ENCODE measurements around the gene YKT6.

DNA sequence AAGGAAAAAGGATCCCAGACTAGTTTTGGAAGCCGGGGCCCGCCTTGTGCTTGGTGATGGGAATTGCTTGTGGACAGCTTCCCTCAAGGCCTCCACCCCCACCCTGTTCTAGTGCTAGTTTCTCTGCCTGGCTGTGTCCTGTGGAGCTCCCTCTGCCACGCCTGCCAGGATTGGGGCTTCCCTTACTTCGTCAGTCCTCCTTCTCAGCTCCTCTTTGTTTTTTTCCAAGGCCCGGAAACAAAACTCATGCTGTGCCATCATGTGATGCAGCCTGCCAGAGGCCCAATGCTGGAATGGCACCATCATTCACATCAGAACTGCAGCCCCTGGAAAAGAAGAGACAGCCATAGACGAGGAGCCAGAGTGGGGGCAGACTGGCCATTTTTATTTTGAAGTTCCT lies 11.2 kb downstream of the YKT6 start:
- TF ChIP-seq, protein P1, sequence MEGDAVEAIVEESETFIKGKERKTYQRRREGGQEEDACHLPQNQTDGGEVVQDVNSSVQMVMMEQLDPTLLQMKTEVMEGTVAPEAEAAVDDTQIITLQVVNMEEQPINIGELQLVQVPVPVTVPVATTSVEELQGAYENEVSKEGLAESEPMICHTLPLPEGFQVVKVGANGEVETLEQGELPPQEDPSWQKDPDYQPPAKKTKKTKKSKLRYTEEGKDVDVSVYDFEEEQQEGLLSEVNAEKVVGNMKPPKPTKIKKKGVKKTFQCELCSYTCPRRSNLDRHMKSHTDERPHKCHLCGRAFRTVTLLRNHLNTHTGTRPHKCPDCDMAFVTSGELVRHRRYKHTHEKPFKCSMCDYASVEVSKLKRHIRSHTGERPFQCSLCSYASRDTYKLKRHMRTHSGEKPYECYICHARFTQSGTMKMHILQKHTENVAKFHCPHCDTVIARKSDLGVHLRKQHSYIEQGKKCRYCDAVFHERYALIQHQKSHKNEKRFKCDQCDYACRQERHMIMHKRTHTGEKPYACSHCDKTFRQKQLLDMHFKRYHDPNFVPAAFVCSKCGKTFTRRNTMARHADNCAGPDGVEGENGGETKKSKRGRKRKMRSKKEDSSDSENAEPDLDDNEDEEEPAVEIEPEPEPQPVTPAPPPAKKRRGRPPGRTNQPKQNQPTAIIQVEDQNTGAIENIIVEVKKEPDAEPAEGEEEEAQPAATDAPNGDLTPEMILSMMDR (conservative IDR thresholded peaks at IDR 0.05; ENCODE audit: low read length) = no peak
- no peak for TF ChIP-seq EZH2phosphoT487 (IDR thresholded peaks at IDR 0.05; ENCODE audit: borderline replicate concordance)
